ENCODE data around the gene HLA-G.

DNA sequence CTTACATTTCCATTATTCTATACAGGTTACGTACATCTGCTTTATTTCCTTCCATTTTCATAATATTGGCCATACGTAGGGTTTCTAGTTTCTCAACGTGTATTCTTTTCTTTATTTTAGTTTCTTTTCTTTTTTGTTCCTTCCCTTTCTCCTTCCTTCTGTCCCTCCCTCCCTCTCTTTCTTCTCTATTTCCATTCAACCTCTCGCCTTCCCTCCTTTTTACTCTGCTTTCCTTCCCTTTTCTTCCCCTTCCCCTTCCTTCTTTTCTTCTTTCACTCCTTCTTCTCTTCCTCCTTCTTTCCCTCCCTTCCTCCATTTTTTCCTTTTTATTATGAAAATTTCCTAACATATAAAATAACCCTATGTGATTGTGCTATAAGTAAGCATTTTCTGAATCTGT is 8.7 kb upstream of the HLA-G start:
- TF ChIP-seq, protein P1, sequence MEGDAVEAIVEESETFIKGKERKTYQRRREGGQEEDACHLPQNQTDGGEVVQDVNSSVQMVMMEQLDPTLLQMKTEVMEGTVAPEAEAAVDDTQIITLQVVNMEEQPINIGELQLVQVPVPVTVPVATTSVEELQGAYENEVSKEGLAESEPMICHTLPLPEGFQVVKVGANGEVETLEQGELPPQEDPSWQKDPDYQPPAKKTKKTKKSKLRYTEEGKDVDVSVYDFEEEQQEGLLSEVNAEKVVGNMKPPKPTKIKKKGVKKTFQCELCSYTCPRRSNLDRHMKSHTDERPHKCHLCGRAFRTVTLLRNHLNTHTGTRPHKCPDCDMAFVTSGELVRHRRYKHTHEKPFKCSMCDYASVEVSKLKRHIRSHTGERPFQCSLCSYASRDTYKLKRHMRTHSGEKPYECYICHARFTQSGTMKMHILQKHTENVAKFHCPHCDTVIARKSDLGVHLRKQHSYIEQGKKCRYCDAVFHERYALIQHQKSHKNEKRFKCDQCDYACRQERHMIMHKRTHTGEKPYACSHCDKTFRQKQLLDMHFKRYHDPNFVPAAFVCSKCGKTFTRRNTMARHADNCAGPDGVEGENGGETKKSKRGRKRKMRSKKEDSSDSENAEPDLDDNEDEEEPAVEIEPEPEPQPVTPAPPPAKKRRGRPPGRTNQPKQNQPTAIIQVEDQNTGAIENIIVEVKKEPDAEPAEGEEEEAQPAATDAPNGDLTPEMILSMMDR (IDR thresholded peaks at IDR 0.05), result no peak
- no peak for TF ChIP-seq POLR2A (IDR thresholded peaks at IDR 0.05)

Data from testis (tissue), 2 donors.